Common myeloid progenitor, CD34-positive (primary cell): Measurements from ENCODE around the gene PRKACA.

ENCODE experiments used
- CTCF ChIA-PET: fragments of 350-600 bp; sonication (Branson Sonifier 250); formaldehyde crosslinking; loops from one replicate; lab custom pipeline; 2021; ENCODE audit warnings: antibody characterized with exemption; lab: Charles Lee
- POLR2A ChIA-PET: fragments of 350-600 bp; sonication (Branson Sonifier 250); formaldehyde crosslinking; loops from one replicate; lab custom pipeline; 2021; ENCODE audit warnings: antibody characterized with exemption; lab: Charles Lee
- DNase-seq, 3 donors: peaks; one replicate each; pipeline versions ENCODE4 v3.0.0 to v3.0.0-alpha.2; 2013
- H3K27ac ChIP-seq, 2 experiments: 1 replicate in 1 of 2; 2 replicates in 1 of 2; pipeline ENCODE4 v1.7.0; 2013; ENCODE audit warnings: inconsistent platforms in 2 of 2, low read length in 2 of 2, mild to moderate bottlenecking in 2 of 2, low read depth in 1 of 2, moderate library complexity in 1 of 2; ENCODE audit not compliant: severe bottlenecking in 2 of 2, insufficient read depth in 1 of 2, poor library complexity in 1 of 2
- H3K27me3 ChIP-seq, 5 experiments: replicated peaks in 2 of 5; 1 replicate in 3 of 5; 2 replicates in 2 of 5; pipeline versions ENCODE4 v1.6.1 to v1.7.0; 2013; ENCODE audit warnings: low read length in 4 of 5, mild to moderate bottlenecking in 2 of 5, moderate library complexity in 2 of 5, inconsistent platforms in 1 of 5; ENCODE audit not compliant: insufficient read depth in 5 of 5, control insufficient read depth in 4 of 5
- H3K36me3 ChIP-seq, 4 experiments: 1 replicate in 2 of 4; 2 replicates in 2 of 4; pipeline versions ENCODE4 v1.6.1 to v1.7.0; 2013; ENCODE audit warnings: low read length in 3 of 4, control low read depth in 1 of 4, mild to moderate bottlenecking in 1 of 4; ENCODE audit not compliant: control insufficient read depth in 4 of 4, insufficient read depth in 4 of 4
- H3K4me1 ChIP-seq, 4 experiments: 1 replicate in 3 of 4; 2 replicates in 1 of 4; pipeline versions ENCODE4 v1.6.1 to v1.7.1; 2013; ENCODE audit warnings: low read length in 3 of 4, mild to moderate bottlenecking in 3 of 4, control low read depth in 1 of 4, inconsistent platforms in 1 of 4, moderate library complexity in 1 of 4; ENCODE audit not compliant: control insufficient read depth in 4 of 4, insufficient read depth in 4 of 4; ENCODE audit errors: control extremely low read depth in 1 of 4
- H3K4me3 ChIP-seq, 7 experiments: 1 replicate in 4 of 7; 2 replicates in 3 of 7; pipeline versions ENCODE4 v1.5.1 to v1.7.0; 2013; ENCODE audit warnings: mild to moderate bottlenecking in 7 of 7, low read length in 6 of 7, moderate library complexity in 6 of 7, inconsistent platforms in 2 of 7, low read depth in 2 of 7, control low read depth in 1 of 7; ENCODE audit not compliant: insufficient read depth in 4 of 7, control insufficient read depth in 1 of 7; ENCODE audit errors: extremely low read depth in 1 of 7
- H3K9me3 ChIP-seq, 5 experiments: 1 replicate in 4 of 5; 2 replicates in 1 of 5; pipeline versions ENCODE4 v1.6.1 to v1.7.1; 2013; ENCODE audit warnings: low read length in 4 of 5, mild to moderate bottlenecking in 2 of 5, inconsistent platforms in 1 of 5, low read depth in 1 of 5, moderate library complexity in 1 of 5; ENCODE audit not compliant: control insufficient read depth in 4 of 5, insufficient read depth in 2 of 5; ENCODE audit errors: control extremely low read depth in 1 of 5
- WGBS: methylation state at CpG from one replicate; pipeline ENCODE4 v1.1.5; 2013; ENCODE audit not compliant: insufficient coverage; 5-methylcytosine and 5-hydroxymethylcytosine counted together

The PRKACA gene

DNA sequence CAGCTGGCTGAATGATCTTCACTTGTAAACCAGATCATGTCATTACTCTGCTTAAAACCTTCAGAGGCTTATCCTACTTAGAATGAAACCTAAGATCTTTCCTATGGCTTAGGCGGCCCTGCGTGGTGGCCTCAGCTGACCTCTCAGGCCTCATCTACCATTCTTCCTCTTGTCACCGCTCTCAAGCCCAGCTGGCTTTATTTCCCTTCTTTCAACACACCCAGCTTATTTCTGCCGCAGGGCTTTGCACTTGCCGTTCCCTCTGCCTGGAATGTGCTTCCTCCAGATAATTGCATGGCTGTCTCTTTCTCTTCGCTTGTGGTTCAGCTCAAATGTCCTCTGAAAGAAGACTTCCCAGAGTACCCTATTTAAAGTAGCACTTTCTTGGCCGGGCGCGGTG lies 22.4 kb upstream of the PRKACA start:
- no peaks in the 10 kb centered on the region for H3K27me3 ChIP-seq
- 12% methylated on average over 6 of the region's 9 CpGs for WGBS
- no peaks in the 10 kb centered on the region for H3K9me3 ChIP-seq
- DNase-seq: peak; percentile 35 to 73 (median 56)
- H3K4me1 ChIP-seq: peaks cover 2 to 50% (median 21%) of the 10 kb centered on the region in 4 experiments
- no peaks in the 10 kb centered on the region for H3K36me3 ChIP-seq
- ChIA-PET CTCF (interaction anchor here (0.6 to 2.6 kb wide), 10 partner anchors 8 to 267 kb away, joined by 3 to 9 read pairs (median 4); no protein-coding TSS in a partner anchor), POLR2A (interaction anchor here (0.6 kb wide), 1 partner anchor 214 kb away, joined by 4 read pairs; no protein-coding TSS in a partner anchor)
- peak overlapping the region in 1 of 7 experiments; percentile 30 for H3K4me3 ChIP-seq
- H3K27ac ChIP-seq: peak overlapping the region in 1 of 2 experiments; percentile 43

GRCh38 chr19:14138576-14139265 lies 21.2 kb upstream of the PRKACA start:
- POLR2A ChIA-PET: interaction anchor here (0.6 kb wide), 2 partner anchors 211 to 302 kb away, joined by 3 to 5 read pairs; no protein-coding TSS in a partner anchor
- no peaks in the 10 kb centered on the region for H3K27me3 ChIP-seq
- no peak overlapping the region for H3K4me3 ChIP-seq
- peaks cover 2 to 50% (median 24%) of the 10 kb centered on the region in 4 experiments for H3K4me1 ChIP-seq
- WGBS: 90% methylated on average over 2 of the region's 9 CpGs
- peaks cover 0 to 4% (median 0%) of the 10 kb centered on the region in 4 experiments for H3K36me3 ChIP-seq
- H3K27ac ChIP-seq: peak overlapping the region in 1 of 2 experiments; percentile 31
- DNase-seq: no peak
- CTCF ChIA-PET: interaction anchor here (1.0 to 2.6 kb wide), 4 partner anchors 9 to 211 kb away, joined by 3 to 9 read pairs (median 5); no protein-coding TSS in a partner anchor
- H3K9me3 ChIP-seq: no peaks in the 10 kb centered on the region

GRCh38 chr19:14136509-14137281 lies 19.1 kb upstream of the PRKACA start, which contains the start of gene ASF1B:
Gene ASF1B, minus strand, starts transcription at chr19:14136589. Its CDS starts 133 bp downstream, at chr19:14136456.
- Histone ChIP-seq H3K4me1 (peaks cover 2 to 38% (median 24%) of the 10 kb centered on the region in 4 experiments), H3K4me3 (peak within 1 kb of the TSS; percentile 62 to 90 (median 82)), H3K36me3 (peaks cover 0 to 4% (median 0%) of the 10 kb centered on the region in 4 experiments), H3K27ac (peak within 1 kb of the TSS; percentile 84 to 86), H3K9me3 (no peaks in the 10 kb centered on the region), H3K27me3 (no peaks in the 10 kb centered on the region)
- POLR2A ChIA-PET: interaction anchor here (0.6 to 1.5 kb wide), 7 partner anchors 11 to 345 kb away, joined by 3 to 6 read pairs (median 4); partner anchors contain the start of gene MISP3
- peak; percentile 100 for DNase-seq
- CTCF ChIA-PET: interaction anchor here (0.5 to 3.2 kb wide), 30 partner anchors 9 to 343 kb away, joined by 3 to 30 read pairs (median 3); partner anchors contain the start of genes ADGRE5 and PRKACA
- WGBS: 0% methylated on average over 74 of the region's 78 CpGs

DNA sequence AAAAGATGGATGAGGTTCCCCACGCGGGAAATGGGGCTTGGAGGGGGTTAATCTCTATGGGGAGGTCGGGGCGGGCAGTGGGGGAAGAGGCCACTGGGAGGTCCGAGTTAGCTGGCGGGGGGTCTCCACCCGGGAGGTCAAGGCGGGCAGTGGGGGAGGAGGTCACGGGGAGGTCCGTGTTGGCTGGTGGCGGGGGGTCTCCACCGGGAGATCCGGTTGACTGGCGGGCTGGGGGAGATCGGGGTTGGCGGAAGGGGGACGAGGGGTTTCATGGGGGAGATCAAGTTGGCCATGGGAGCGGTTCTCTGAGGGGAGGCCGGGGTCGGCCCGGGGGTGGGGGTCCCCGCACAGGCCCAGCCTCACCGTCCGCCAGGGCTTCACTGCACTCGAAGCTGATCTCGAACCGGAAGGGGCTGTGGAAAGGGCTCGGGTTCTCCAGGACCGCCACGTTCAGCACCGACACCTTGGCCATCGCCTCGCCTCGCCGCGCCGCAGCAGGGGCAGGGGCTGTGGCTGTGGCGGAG lies 18.5 kb upstream of the PRKACA start:
- Histone ChIP-seq H3K27me3 (no peaks in the 10 kb centered on the region), H3K4me1 (peaks cover 2 to 36% (median 24%) of the 10 kb centered on the region in 4 experiments), H3K36me3 (peaks cover 0 to 4% (median 0%) of the 10 kb centered on the region in 4 experiments), H3K27ac (peak overlapping the region in 1 of 2 experiments; percentile 70), H3K4me3 (peak overlapping the region; percentile 41 to 90 (median 81)), H3K9me3 (no peaks in the 10 kb centered on the region)
- no peak for DNase-seq
- 0% methylated on average over 32 of the region's 38 CpGs for WGBS
- ChIA-PET CTCF (interaction anchor here (0.5 to 3.2 kb wide), 21 partner anchors 10 to 279 kb away, joined by 3 to 30 read pairs (median 4); partner anchors contain the start of gene PRKACA), POLR2A (interaction anchor here (0.6 to 1.5 kb wide), 5 partner anchors 12 to 279 kb away, joined by 3 to 4 read pairs (median 3); partner anchors contain the start of gene MISP3)

DNA sequence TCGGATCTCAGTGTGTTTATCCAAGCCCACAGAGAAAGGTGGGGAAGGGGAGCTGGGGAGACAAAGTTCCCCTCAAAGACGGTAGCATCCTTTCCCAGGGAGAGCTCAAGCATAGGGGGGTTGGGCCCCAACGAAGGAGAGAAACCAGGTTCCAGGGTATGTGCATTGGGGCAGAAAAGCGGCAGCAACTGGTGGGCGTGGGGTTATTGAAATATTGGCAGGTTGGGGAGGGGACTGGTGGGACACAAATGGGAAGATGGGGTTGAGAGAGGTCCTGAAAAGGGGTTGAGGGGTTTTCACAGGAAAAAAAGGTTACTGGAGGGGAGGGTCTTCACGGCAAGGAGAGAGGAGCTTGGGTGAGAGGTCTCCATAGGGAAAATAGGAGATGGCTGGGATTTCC lies 17.8 kb upstream of the PRKACA start:
- Histone ChIP-seq H3K9me3 (no peaks in the 10 kb centered on the region), H3K27me3 (no peaks in the 10 kb centered on the region), H3K36me3 (peaks cover 0 to 4% (median 0%) of the 10 kb centered on the region in 4 experiments), H3K4me3 (peak overlapping the region in 5 of 7 experiments; percentile 70 to 90 (median 82)), H3K4me1 (peaks cover 2 to 35% (median 24%) of the 10 kb centered on the region in 4 experiments), H3K27ac (peak overlapping the region in 1 of 2 experiments; percentile 70)
- POLR2A ChIA-PET: interaction anchor here (0.6 kb wide), 1 partner anchor 161 kb away, joined by 5 read pairs; no protein-coding TSS in a partner anchor
- WGBS: 61% methylated on average over 6 of the region's 6 CpGs
- CTCF ChIA-PET: interaction anchor here (0.6 to 3.2 kb wide), 6 partner anchors 16 to 294 kb away, joined by 3 to 30 read pairs (median 4); partner anchors contain the start of gene PRKACA
- no peak for DNase-seq

- 83% methylated on average over 4 of the region's 4 CpGs for WGBS
- CTCF ChIA-PET: no interaction called here
- no peaks in the 10 kb centered on the region for H3K9me3 ChIP-seq
- no peak for DNase-seq
- POLR2A ChIA-PET: no interaction called here
- no peaks in the 10 kb centered on the region for H3K27me3 ChIP-seq
- H3K27ac ChIP-seq: no peak overlapping the region
- no peaks in the 10 kb centered on the region for H3K4me1 ChIP-seq
- peaks cover 0 to 41% (median 4%) of the 10 kb centered on the region in 4 experiments for H3K36me3 ChIP-seq
- H3K4me3 ChIP-seq: no peak overlapping the region
These were observed 10.5 kb upstream of the PRKACA start for GRCh38 chr19:14127929-14128509.
